B cell (primary cell): ENCODE results near the gene CHST11.

Experiments
- EZH2 ChIP-seq: IDR thresholded peaks from 2 replicates; pipeline ENCODE4 v1.6.1; 2012; ENCODE audit warnings: borderline replicate concordance, low read depth, mild to moderate bottlenecking, moderate library complexity, low read length; ENCODE audit not compliant: insufficient read depth, poor library complexity, severe bottlenecking
- TF ChIP-seq, protein P1 (sequence below): fragments of 200-600 bp; IDR thresholded peaks from one replicate; pipeline ENCODE4 v1.8.0; 2022; ENCODE audit warnings: antibody characterized with exemption, mild to moderate bottlenecking

DNA sequence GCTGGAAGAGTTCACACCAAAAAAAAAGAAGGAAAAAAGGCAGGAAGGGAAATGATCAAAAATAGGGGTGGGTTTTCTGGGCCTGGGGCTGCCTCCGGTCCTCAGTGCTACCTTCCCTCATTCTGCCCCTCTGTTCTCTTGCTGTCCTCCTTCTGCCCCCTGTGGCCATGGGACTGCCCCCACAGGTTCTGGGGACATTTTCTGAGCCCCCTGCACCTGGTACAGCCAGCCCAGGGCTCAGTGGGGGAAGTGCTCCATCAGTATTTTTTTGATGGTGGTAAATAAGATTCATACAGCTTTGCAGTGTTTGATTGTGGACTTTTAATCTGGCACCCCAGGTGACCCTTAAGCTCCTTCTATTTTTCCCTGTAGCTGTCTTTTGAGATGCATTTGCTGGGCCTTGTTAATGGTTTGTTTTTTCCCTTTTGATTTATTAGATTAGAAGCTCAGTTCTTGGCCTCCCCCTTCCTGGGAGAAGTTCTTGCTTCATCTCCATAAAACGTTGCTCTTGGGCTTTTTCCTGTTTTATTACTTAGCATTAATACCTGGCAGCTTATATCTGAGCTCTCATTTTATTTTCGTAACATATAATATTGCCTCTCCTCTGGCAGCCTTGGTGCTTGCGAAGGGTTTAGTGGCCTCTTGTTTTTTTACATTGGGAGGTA, 43.1 kb downstream of the CHST11 start:
- TF ChIP-seq, protein P1, sequence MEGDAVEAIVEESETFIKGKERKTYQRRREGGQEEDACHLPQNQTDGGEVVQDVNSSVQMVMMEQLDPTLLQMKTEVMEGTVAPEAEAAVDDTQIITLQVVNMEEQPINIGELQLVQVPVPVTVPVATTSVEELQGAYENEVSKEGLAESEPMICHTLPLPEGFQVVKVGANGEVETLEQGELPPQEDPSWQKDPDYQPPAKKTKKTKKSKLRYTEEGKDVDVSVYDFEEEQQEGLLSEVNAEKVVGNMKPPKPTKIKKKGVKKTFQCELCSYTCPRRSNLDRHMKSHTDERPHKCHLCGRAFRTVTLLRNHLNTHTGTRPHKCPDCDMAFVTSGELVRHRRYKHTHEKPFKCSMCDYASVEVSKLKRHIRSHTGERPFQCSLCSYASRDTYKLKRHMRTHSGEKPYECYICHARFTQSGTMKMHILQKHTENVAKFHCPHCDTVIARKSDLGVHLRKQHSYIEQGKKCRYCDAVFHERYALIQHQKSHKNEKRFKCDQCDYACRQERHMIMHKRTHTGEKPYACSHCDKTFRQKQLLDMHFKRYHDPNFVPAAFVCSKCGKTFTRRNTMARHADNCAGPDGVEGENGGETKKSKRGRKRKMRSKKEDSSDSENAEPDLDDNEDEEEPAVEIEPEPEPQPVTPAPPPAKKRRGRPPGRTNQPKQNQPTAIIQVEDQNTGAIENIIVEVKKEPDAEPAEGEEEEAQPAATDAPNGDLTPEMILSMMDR = no peak
- TF ChIP-seq EZH2 = no peak
